Erythroblast (primary cell): Measurements from ENCODE around the gene PLCL1.

Source experiments
- DNase-seq, 2 experiments: peaks; one replicate each; lab custom pipeline; 2025; lab: John Stamatoyannopoulos, UW
- GATA1 ChIP-seq: IDR thresholded peaks from 2 replicates; pipeline ENCODE4 v1.6.1; 2011; ENCODE audit warnings: low read depth, mild to moderate bottlenecking, control low read depth, low read length, moderate library complexity
- POLR2A ChIP-seq: IDR thresholded peaks from 2 replicates; pipeline ENCODE4 v1.6.1; 2011; ENCODE audit warnings: mild to moderate bottlenecking, low read length

Gene PLCL1

GRCh38 chr2:198063242-198063641 lies 258.8 kb downstream of the PLCL1 start:
- DNase-seq = no peak
- TF ChIP-seq GATA1 (no peak), POLR2A (no peak)

- no peak for DNase-seq
- TF ChIP-seq POLR2A = no peak
- no peak for TF ChIP-seq GATA1
Measured at GRCh38 chr2:198065322-198065721, 260.9 kb downstream of the PLCL1 start.

- no peak for DNase-seq
- TF ChIP-seq POLR2A = no peak
- no peak for TF ChIP-seq GATA1
Measured at GRCh38 chr2:198066597-198066996, 262.2 kb downstream of the PLCL1 start.

- TF ChIP-seq GATA1 (no peak), POLR2A (no peak)
- no peak for DNase-seq
Measured at GRCh38 chr2:198072655-198073054, 268.3 kb downstream of the PLCL1 start.

- TF ChIP-seq GATA1 (no peak), POLR2A (no peak)
Measured at GRCh38 chr2:198073253-198073652, 268.9 kb downstream of the PLCL1 start.

GRCh38 chr2:198077477-198077876 lies 273.1 kb downstream of the PLCL1 start:
- TF ChIP-seq GATA1 (no peak), POLR2A (no peak)
- DNase-seq = no peak

More at GRCh38 chr2:198073253-198073652, 268.9 kb downstream of the PLCL1 start:
- DNase-seq = no peak

- no peak for DNase-seq
- TF ChIP-seq GATA1 (no peak), POLR2A (no peak)
Measured at GRCh38 chr2:198080879-198081765, 276.7 kb downstream of the PLCL1 start.

- DNase-seq = no peak
- TF ChIP-seq POLR2A (no peak), GATA1 (no peak)
Measured at GRCh38 chr2:198084156-198084555, 279.8 kb downstream of the PLCL1 start.

- no peak for DNase-seq
- TF ChIP-seq GATA1 (no peak), POLR2A (no peak)
Measured at GRCh38 chr2:198096002-198096401, 291.6 kb downstream of the PLCL1 start.

GRCh38 chr2:198096965-198097364 lies 292.6 kb downstream of the PLCL1 start:
- no peak for DNase-seq
- TF ChIP-seq GATA1 (no peak), POLR2A (no peak)

- no peak for DNase-seq
- no peak for TF ChIP-seq POLR2A
- TF ChIP-seq GATA1 = no peak
Measured at GRCh38 chr2:198097630-198098029, 293.2 kb downstream of the PLCL1 start.

GRCh38 chr2:198098386-198098785 lies 294.0 kb downstream of the PLCL1 start:
- no peak for DNase-seq
- no peak for TF ChIP-seq POLR2A
- TF ChIP-seq GATA1 = no peak

GRCh38 chr2:198098918-198099317 lies 294.5 kb downstream of the PLCL1 start:
- TF ChIP-seq GATA1 (no peak), POLR2A (no peak)
- DNase-seq = no peak

GRCh38 chr2:198100346-198100745 lies 296.0 kb downstream of the PLCL1 start:
- TF ChIP-seq POLR2A (no peak), GATA1 (no peak)
- DNase-seq = no peak
